DMS 273 (cell line): ENCODE data around the gene CWC27.
A peak's percentile ranks its signal among the peaks of the same experiment; 100 is the strongest.

Source experiments
- DNase-seq: peaks from one replicate; lab custom pipeline; 2025; ENCODE audit not compliant: unreplicated experiment; lab: John Stamatoyannopoulos, UW

Gene CWC27

GRCh38 chr5:65065001-65065511 is 296.3 kb downstream of the CWC27 start:
- DNase-seq = no peak

GRCh38 chr5:65066387-65067146 is 297.8 kb downstream of the CWC27 start:
- peak; percentile 22 for DNase-seq

- no peak for DNase-seq
These were observed 298.4 kb downstream of the CWC27 start for GRCh38 chr5:65067147-65067506.
